Endodermal cell (in vitro differentiated cells): ENCODE results near the gene BTNL2. TPM values are rescaled to one million over a fixed set of nuclear protein-coding genes. Genes with fewer than 3 reads are reported as not detected.

Experiments
- DNase-seq: peaks from one replicate; pipeline ENCODE4 v3.0.0-alpha.2; 2017
- H3K27ac ChIP-seq: 2 replicates; pipeline ENCODE4 v1.5.1; 2013; ENCODE audit warnings: mild to moderate bottlenecking, low read depth, low read length, moderate library complexity
- H3K27me3 ChIP-seq: 2 replicates; pipeline ENCODE4 v1.6.1; 2013; ENCODE audit warnings: mild to moderate bottlenecking, low read length, moderate library complexity; ENCODE audit not compliant: insufficient read depth, control insufficient read depth, poor library complexity, severe bottlenecking
- H3K36me3 ChIP-seq: 2 replicates; pipeline ENCODE4 v1.7.0; 2013; ENCODE audit warnings: mild to moderate bottlenecking, low read length, moderate library complexity; ENCODE audit not compliant: control insufficient read depth, insufficient read depth
- H3K4me1 ChIP-seq: one replicate; pipeline ENCODE4 v1.7.0; 2013; ENCODE audit warnings: low read length; ENCODE audit not compliant: control insufficient read depth, insufficient read depth
- H3K4me3 ChIP-seq: 2 replicates; pipeline ENCODE4 v1.5.1; 2013; ENCODE audit warnings: mild to moderate bottlenecking, low read length, moderate library complexity
- H3K9ac ChIP-seq: 2 replicates; pipeline ENCODE4 v1.6.1; 2013; ENCODE audit warnings: mild to moderate bottlenecking, low read length, moderate library complexity; ENCODE audit not compliant: poor library complexity, severe bottlenecking; ENCODE audit errors: extremely low read depth
- H3K9me3 ChIP-seq: 2 replicates; pipeline ENCODE4 v1.6.1; 2013; ENCODE audit warnings: mild to moderate bottlenecking, low read length, moderate library complexity; ENCODE audit not compliant: control insufficient read depth
- H3K27ac Mint-ChIP-seq: 2 replicates; pipeline ENCODE4 v1.8.0; 2020; ENCODE audit warnings: mixed read lengths
- H3K27me3 Mint-ChIP-seq: 2 replicates; pipeline ENCODE4 v1.8.0; 2021; ENCODE audit warnings: mild to moderate bottlenecking, mixed read lengths; ENCODE audit not compliant: insufficient read depth
- H3K36me3 Mint-ChIP-seq: 2 replicates; pipeline ENCODE4 v1.8.0; 2020; ENCODE audit warnings: low read depth, mixed read lengths
- H3K4me1 Mint-ChIP-seq: 2 replicates; pipeline ENCODE4 v1.8.0; 2020; ENCODE audit warnings: mixed read lengths
- H3K4me3 Mint-ChIP-seq: 2 replicates; pipeline ENCODE4 v1.8.0; 2020; ENCODE audit warnings: mild to moderate bottlenecking, moderate library complexity, mixed read lengths
- H3K9me3 Mint-ChIP-seq: 2 replicates; pipeline ENCODE4 v1.8.0; 2020; ENCODE audit warnings: mild to moderate bottlenecking, mixed read lengths
- WGBS, 2 experiments: methylation state at CpG; one replicate each; pipeline versions ENCODE4 v1.1.5 to v1.1.7; 2013; ENCODE audit warnings: missing lambda C conversion rate in 2 of 2, mixed read lengths in 1 of 2; ENCODE audit not compliant: insufficient coverage in 1 of 2, insufficient read length in 1 of 2; 5-methylcytosine and 5-hydroxymethylcytosine counted together
- total RNA-seq, 2 donors: library from RNA; stranded (reverse); fragmentation: NEBNext Ultra II Directional in 1 of 2; extraction: Animal tissue kit (Norgen Biotek cat#: 25700) in 1 of 2; gene quantifications; 2 replicates in 1 of 2; 3 replicates in 1 of 2; pipeline ENCODE4 v1.2.1, GENCODE V29; 2021
- TF ChIP-seq, protein P1 (sequence below): fragments of 200-600 bp; sonication (generic); conservative IDR thresholded peaks from 2 replicates; pipeline ENCODE4 v1.5.0; 2021; ENCODE audit warnings: antibody characterized with exemption, mild to moderate bottlenecking

BTNL2 gene
- total RNA-seq, 2 donors from 2014 or later, result not detected

DNA sequence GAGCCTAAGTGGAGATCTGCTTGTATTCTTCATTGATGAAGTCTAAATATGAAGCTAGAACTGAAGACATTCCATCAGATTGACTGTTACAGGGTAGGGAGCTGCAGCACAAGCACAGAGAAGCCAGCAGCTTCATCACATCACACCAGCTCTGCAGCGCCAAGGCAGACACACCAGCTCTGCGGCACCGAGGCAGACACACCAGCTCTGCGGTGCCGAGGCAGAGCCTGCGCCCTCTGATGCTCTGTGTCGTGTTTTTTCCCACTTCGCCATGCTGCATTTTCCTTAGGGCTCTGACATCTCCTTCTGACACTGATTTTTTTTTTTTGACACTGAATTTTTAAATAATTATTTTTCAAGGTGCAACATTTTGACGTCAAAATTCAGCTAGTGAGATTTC, 784 bp downstream of the BTNL2 start:
- Mint-ChIP-seq H3K4me1 (no peaks in the 10 kb centered on the region), H3K27me3 (peaks cover 20% of the 10 kb centered on the region), H3K9me3 (peaks cover 5% of the 10 kb centered on the region), H3K4me3 (no peak overlapping the region), H3K36me3 (no peaks in the 10 kb centered on the region), H3K27ac (no peak overlapping the region)
- DNase-seq, result no peak
- Histone ChIP-seq H3K9me3 (no peaks in the 10 kb centered on the region), H3K4me3 (no peak overlapping the region), H3K27me3 (peaks cover 5% of the 10 kb centered on the region), H3K27ac (no peak overlapping the region), H3K4me1 (no peaks in the 10 kb centered on the region), H3K36me3 (no peaks in the 10 kb centered on the region), H3K9ac (no peak overlapping the region)
- TF ChIP-seq, protein P1, sequence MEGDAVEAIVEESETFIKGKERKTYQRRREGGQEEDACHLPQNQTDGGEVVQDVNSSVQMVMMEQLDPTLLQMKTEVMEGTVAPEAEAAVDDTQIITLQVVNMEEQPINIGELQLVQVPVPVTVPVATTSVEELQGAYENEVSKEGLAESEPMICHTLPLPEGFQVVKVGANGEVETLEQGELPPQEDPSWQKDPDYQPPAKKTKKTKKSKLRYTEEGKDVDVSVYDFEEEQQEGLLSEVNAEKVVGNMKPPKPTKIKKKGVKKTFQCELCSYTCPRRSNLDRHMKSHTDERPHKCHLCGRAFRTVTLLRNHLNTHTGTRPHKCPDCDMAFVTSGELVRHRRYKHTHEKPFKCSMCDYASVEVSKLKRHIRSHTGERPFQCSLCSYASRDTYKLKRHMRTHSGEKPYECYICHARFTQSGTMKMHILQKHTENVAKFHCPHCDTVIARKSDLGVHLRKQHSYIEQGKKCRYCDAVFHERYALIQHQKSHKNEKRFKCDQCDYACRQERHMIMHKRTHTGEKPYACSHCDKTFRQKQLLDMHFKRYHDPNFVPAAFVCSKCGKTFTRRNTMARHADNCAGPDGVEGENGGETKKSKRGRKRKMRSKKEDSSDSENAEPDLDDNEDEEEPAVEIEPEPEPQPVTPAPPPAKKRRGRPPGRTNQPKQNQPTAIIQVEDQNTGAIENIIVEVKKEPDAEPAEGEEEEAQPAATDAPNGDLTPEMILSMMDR, result no peak
- 83 to 85% methylated on average over 8 to 9 of the region's 9 CpGs for WGBS, 2 experiments

- 53% methylated on average over 1 of the region's 1 CpG; no CpG with 5 or more reads in 1 of the 2 experiments for WGBS, 2 experiments
- peaks cover 7% of the 10 kb centered on the region for H3K9me3 Mint-ChIP-seq
Observed at GRCh38 chr6:32405656-32406055, 1.3 kb downstream of the BTNL2 start.

DNA sequence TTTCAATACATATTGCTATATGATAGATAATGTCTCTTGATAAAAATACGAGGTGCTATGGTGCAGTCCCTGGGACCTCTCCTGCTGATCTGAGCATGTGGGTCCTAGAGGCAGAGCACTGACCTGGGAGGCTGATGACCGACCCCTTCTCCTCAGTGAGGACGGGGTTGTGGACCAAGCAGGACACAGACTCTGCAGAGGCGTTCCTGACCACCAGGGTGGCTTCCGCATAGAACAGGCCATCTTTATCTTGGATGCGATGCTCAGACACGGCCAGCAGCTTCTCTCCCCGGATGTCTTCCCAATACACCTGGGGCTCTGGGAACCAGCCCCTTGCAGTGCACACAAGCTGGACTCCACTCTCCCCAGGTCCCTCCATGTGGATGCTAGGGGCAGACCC, 4.2 kb downstream of the BTNL2 start:
- Histone ChIP-seq H3K4me1 (no peaks in the 10 kb centered on the region), H3K9me3 (no peaks in the 10 kb centered on the region), H3K4me3 (no peak overlapping the region), H3K36me3 (no peaks in the 10 kb centered on the region), H3K9ac (no peak overlapping the region), H3K27ac (no peak overlapping the region), H3K27me3 (peaks cover 5% of the 10 kb centered on the region)
- H3K4me1 Mint-ChIP-seq, result no peaks in the 10 kb centered on the region
- no peak overlapping the region for H3K27ac Mint-ChIP-seq
- WGBS, 2 experiments, result 81 to 82% methylated on average over 6 to 8 of the region's 8 CpGs
- peaks cover 3% of the 10 kb centered on the region for H3K9me3 Mint-ChIP-seq
- H3K27me3 Mint-ChIP-seq, result peaks cover 15% of the 10 kb centered on the region
- TF ChIP-seq, protein P1, result peak; percentile 58
- DNase-seq, result peak; percentile 50
- no peaks in the 10 kb centered on the region for H3K36me3 Mint-ChIP-seq
- H3K4me3 Mint-ChIP-seq, result no peak overlapping the region

More at GRCh38 chr6:32405656-32406055, 1.3 kb downstream of the BTNL2 start:
- H3K9ac ChIP-seq, result no peak overlapping the region
- H3K27ac ChIP-seq, result no peak overlapping the region
- peaks cover 5% of the 10 kb centered on the region for H3K27me3 ChIP-seq
- Mint-ChIP-seq H3K4me1 (no peaks in the 10 kb centered on the region), H3K27ac (no peak overlapping the region), H3K36me3 (no peaks in the 10 kb centered on the region), H3K4me3 (no peak overlapping the region), H3K27me3 (peaks cover 18% of the 10 kb centered on the region)
- TF ChIP-seq, protein P1, result no peak
- H3K9me3 ChIP-seq, result no peaks in the 10 kb centered on the region
- no peak for DNase-seq
- H3K4me1 ChIP-seq, result no peaks in the 10 kb centered on the region
- no peak overlapping the region for H3K4me3 ChIP-seq
- H3K36me3 ChIP-seq, result no peaks in the 10 kb centered on the region
